ENCODE measurements around the gene DAB2IP.

DAB2IP gene

GRCh38 chr9:121773954-121774714 is 122.7 kb downstream of the DAB2IP start:
- no peak for DNase-seq (ENCODE audit: low spot score)
- in situ Hi-C loops (cut with MboI; ENCODE audit: low sequenced_read_pairs, unreplicated experiment): no loop called here
- TF ChIP-seq, protein P1, sequence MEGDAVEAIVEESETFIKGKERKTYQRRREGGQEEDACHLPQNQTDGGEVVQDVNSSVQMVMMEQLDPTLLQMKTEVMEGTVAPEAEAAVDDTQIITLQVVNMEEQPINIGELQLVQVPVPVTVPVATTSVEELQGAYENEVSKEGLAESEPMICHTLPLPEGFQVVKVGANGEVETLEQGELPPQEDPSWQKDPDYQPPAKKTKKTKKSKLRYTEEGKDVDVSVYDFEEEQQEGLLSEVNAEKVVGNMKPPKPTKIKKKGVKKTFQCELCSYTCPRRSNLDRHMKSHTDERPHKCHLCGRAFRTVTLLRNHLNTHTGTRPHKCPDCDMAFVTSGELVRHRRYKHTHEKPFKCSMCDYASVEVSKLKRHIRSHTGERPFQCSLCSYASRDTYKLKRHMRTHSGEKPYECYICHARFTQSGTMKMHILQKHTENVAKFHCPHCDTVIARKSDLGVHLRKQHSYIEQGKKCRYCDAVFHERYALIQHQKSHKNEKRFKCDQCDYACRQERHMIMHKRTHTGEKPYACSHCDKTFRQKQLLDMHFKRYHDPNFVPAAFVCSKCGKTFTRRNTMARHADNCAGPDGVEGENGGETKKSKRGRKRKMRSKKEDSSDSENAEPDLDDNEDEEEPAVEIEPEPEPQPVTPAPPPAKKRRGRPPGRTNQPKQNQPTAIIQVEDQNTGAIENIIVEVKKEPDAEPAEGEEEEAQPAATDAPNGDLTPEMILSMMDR (IDR thresholded peaks at IDR 0.05; ENCODE audit: borderline replicate concordance, control extremely low read depth, extremely low read depth, insufficient read depth, missing control alignments): no peak

DNA sequence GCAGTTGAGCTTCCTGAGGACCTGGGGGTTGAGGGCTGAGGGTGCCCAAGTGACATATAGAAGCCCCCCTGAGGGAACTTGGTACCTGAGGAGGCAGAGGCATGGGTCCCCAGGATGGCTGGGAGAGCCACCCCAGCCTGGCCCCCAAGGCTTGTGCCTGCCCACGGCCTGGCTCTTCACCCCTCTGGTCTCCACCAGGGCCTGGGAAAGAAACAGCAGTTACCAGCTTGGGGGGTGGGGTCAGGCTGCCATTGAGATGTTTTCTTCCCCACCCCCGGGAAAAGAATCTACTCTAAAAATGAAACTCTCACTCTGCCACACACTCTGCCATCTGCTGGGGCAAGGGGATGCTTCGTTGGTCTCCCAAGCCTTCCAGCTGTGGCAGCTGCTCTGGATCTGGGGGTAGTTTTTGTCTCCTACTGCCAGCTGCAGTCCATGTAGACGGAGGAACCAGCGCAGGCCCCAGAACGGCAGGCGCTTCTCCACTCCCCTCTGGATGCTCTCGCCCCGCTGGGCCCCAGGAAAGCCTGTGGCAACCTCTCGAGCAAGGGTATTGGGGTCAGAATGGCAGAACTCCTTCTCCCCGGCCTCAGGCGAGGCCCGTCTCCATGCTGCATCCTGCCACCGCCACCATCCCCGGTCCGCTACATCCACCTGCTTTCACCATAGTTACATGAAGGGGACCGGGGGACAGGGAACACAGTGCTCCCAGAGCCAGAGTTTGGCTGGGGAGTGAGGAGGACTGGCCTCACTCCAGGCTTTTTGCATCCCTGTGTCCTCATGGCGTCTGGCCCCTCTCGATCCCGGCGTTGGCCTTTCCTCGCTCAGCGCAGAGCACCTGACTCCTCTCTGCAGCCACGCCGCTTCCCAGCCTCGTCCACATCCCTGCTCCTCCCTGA is 123.5 kb downstream of the DAB2IP start:
- in situ Hi-C loops (cut with MboI; ENCODE audit: low sequenced_read_pairs, unreplicated experiment): no loop called here
- TF ChIP-seq, protein P1 (IDR thresholded peaks at IDR 0.05; ENCODE audit: borderline replicate concordance, control extremely low read depth, extremely low read depth, insufficient read depth, missing control alignments): no peak
- DNase-seq (ENCODE audit: low spot score): no peak

GRCh38 chr9:121776001-121776738 is 124.7 kb downstream of the DAB2IP start:
- TF ChIP-seq, protein P1 (IDR thresholded peaks at IDR 0.05; ENCODE audit: borderline replicate concordance, control extremely low read depth, extremely low read depth, insufficient read depth, missing control alignments): no peak
- in situ Hi-C loops (cut with MboI; ENCODE audit: low sequenced_read_pairs, unreplicated experiment): no loop called here
- no peak for DNase-seq (ENCODE audit: low spot score)

DNA sequence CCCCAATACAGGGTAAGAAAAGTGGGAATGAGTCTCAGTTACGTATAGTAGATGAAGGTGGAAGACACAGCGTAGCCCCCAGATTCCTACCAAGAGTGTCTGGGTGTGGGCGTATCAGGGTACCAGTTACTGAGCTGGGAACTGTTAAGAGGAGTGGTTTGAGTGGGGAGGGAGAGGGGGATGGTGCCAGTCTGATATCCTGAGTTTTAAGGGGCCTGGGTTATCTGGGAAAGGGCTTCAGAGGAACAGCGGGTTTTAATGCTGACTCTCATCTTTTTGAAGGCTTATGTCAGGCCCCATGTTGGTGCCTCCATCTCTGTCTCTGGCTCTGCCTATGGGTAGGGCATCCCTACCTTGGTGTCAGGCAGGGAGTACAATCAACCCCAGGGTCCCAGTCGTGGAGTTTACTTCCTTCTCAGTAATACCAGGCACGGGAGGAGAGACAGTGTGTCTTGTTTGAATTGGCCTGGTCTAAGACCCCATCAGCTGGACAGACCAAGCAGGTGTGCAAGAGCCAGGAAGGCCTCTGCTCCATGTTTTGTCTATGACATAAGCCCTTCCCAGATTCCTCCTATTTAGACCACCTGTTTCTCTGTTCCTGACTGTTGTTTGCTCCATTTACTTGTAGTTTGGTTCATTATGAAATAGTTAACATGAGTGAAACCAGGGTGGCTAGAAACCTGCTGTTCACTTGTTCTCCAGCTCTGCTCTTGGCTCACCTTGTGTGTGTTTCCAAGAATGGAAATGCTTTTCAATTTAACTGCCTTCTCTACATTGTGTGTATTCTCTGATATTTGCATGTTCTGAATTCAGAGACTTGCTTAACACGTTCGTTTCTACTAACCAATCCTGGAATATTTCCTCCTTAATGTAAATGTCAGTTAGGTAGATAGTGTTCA is 125.6 kb downstream of the DAB2IP start:
- TF ChIP-seq, protein P1 (IDR thresholded peaks at IDR 0.05; ENCODE audit: borderline replicate concordance, control extremely low read depth, extremely low read depth, insufficient read depth, missing control alignments): no peak
- in situ Hi-C loops (cut with MboI; ENCODE audit: low sequenced_read_pairs, unreplicated experiment): no loop called here
- DNase-seq (ENCODE audit: low spot score): no peak

DNA sequence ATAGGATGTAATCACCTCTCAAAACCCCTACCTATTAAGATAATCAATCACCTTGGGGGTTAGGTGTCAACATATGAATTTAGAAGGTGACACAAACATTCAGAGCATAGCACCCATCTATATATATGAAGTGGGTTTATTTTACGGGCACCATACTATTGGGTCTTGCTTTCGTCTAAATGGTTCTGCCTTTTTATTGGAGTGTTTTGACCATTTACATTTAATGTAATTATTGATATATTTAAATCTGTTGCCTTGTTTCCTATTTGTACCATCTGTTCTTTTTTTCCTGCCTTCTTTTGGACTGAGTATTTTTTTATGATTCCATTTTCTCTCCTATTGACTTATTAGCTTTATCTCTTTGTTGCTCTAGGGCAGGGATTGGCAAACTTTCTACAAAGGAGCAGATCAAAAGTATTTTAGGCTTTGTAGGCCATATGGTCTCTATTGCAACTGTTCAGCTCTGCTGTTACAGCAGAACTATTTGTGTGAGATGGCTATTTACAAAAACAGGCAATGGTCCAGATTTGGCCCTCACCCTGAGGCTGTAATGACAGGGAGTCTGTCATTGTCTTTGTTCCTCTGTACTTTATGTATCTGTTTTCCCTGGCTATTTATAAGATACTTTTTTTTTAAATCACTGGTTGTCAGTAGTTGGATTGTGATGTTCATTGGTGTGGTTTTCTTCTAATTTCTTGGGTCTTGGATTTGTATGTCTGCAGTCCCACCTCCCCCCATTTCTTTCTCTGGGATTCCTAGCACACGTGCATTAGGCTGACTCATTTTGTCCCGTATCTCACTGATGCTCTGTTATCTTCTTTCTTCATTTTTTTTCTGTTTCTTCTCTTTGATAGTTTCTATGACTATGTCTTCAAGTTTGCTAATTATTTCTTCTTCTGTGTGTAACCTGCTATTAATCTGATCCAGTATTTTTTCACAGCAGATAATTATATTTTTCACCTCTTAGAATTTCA is 127.1 kb downstream of the DAB2IP start:
- no peak for DNase-seq (ENCODE audit: low spot score)
- TF ChIP-seq, protein P1 (IDR thresholded peaks at IDR 0.05; ENCODE audit: borderline replicate concordance, control extremely low read depth, extremely low read depth, insufficient read depth, missing control alignments): no peak
- in situ Hi-C loops (cut with MboI; ENCODE audit: low sequenced_read_pairs, unreplicated experiment): no loop called here

Data from GM13976 (cell line).